Lung (tissue), 12 donors: ENCODE measurements around the gene HEPACAM. TPM values are rescaled to one million over a fixed set of nuclear protein-coding genes. Genes with fewer than 3 reads are reported as not detected.

Experiments used
- ATAC-seq: fragments of 200-7000 bp; cut with Tn5 transposase; one replicate; pipeline ENCODE4 v1.9.1; 2020; ENCODE audit warnings: moderate number of reproducible peaks; ENCODE audit not compliant: insufficient read depth, low FRiP score
- DNase-seq, 3 donors: peaks; one replicate each; pipeline ENCODE4 v3.0.0-alpha.2; 2013 to 2017
- H3K27ac ChIP-seq, 2 donors: one replicate each; pipeline ENCODE4 v1.5.1; 2013; ENCODE audit warnings: mild to moderate bottlenecking in 2 of 2, moderate library complexity in 2 of 2, control low read depth in 1 of 2, inconsistent platforms in 1 of 2, low read depth in 1 of 2, low read length in 1 of 2
- H3K27me3 ChIP-seq, 3 donors: one replicate each; pipeline ENCODE4 v1.5.1; 2013; ENCODE audit warnings: low read length in 2 of 3; ENCODE audit not compliant: control insufficient read depth in 3 of 3, insufficient read depth in 3 of 3
- H3K36me3 ChIP-seq, 4 donors: one replicate each; pipeline ENCODE4 v1.5.1; 2013; ENCODE audit warnings: low read length in 4 of 4, mild to moderate bottlenecking in 1 of 4, moderate library complexity in 1 of 4; ENCODE audit not compliant: control insufficient read depth in 4 of 4, insufficient read depth in 4 of 4
- H3K4me1 ChIP-seq, 5 donors: one replicate each; pipeline ENCODE4 v1.5.1; 2013; ENCODE audit warnings: low read length in 5 of 5, mild to moderate bottlenecking in 2 of 5, moderate library complexity in 1 of 5; ENCODE audit not compliant: control insufficient read depth in 5 of 5, insufficient read depth in 5 of 5
- H3K4me3 ChIP-seq: one replicate; pipeline ENCODE4 v1.5.1; 2013; ENCODE audit warnings: mild to moderate bottlenecking, control low read depth, moderate library complexity
- H3K9ac ChIP-seq, 2 donors: one replicate each; pipeline ENCODE4 v1.5.1; 2013; ENCODE audit warnings: low read length in 2 of 2, control low read depth in 1 of 2; ENCODE audit not compliant: insufficient read depth in 1 of 2
- H3K9me3 ChIP-seq, 4 donors: one replicate each; pipeline ENCODE4 v1.5.1; 2013; ENCODE audit warnings: low read length in 3 of 4, mild to moderate bottlenecking in 1 of 4, moderate library complexity in 1 of 4; ENCODE audit not compliant: control insufficient read depth in 4 of 4, insufficient read depth in 3 of 4
- WGBS, 2 donors: extraction: QIAGEN DNeasy Blood & Tissue Kit; methylation state at CpG; one replicate each; pipeline ENCODE4 v1.1.7; 2013; 5-methylcytosine and 5-hydroxymethylcytosine counted together
- polyA plus RNA-seq, 2 donors: library from polyadenylated mRNA; stranded (reverse); fragments of 200-250 nt; gene quantifications; one replicate each; pipeline ENCODE4 v1.2.1, GENCODE V29; 2013
- total RNA-seq, 2 donors: library from RNA; depleted of rRNA in 1 of 2; stranded (reverse); fragments of >200 nt in 1 of 2; gene quantifications; one replicate each; pipeline ENCODE4 v1.2.1, GENCODE V29; 2014 to 2021
- TF ChIP-seq, protein P1 (sequence below): IDR thresholded peaks from 2 replicates; pipeline ENCODE4 v1.5.1; 2012; ENCODE audit warnings: mild to moderate bottlenecking; ENCODE audit errors: control extremely low read depth, extremely low read depth
- donor health status: control.
- donor health status: control.
- donor health status: Bipolar disorder and iron deficiency.
- donor health status: healthy.
- donor health status: DM: yes; HTN: yes; CAD: no.

Gene HEPACAM
- total and polyA plus RNA-seq, 4 donors = 0.02 TPM; not detected in 3

DNA sequence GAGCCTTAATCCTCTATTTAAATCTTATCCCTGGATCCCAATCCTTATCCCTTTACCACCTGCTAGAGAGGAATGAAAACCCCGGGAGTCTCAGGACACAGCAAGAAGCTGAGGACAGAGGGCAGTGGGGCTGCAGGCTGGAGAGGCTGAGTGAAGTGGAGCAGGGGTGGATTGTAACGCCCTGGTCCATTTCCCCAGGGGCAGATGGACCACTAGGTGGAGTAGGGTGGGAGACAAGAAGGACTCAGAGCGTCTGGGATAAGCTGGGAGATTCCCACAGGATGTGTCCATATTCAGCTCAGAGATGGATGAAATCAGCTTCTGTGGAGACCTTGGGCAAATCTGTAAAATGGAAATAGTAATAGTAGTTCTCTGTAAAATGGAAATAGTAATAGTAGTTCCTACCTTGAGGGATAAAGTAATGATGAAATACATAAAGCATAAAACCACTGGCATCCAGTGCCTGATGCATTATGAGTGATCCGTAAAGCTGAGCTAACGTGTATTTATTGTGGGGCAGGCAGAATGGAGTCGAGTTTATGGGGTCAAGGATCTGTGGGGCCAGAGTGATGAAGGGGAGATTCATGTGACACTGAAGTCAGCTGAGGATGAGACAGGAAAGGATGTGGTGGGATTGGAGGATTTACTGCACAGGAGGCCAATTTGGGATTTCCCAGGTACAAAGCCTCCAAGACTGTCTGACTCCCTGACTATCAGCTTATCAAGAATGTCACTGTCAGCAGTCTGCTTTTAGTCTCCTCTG is 36.3 kb downstream of the HEPACAM start:
- DNase-seq = no peak
- Histone ChIP-seq H3K9me3 (no peaks in the 10 kb centered on the region), H3K4me3 (no peak overlapping the region), H3K36me3 (no peaks in the 10 kb centered on the region), H3K9ac (no peak overlapping the region), H3K27ac (peak overlapping the region; percentile 74 to 85), H3K27me3 (peaks cover 0 to 9% (median 4%) of the 10 kb centered on the region in 3 donors), H3K4me1 (peaks cover 0 to 26% (median 4%) of the 10 kb centered on the region in 5 donors)
- no peak for ATAC-seq
- TF ChIP-seq, protein P1, sequence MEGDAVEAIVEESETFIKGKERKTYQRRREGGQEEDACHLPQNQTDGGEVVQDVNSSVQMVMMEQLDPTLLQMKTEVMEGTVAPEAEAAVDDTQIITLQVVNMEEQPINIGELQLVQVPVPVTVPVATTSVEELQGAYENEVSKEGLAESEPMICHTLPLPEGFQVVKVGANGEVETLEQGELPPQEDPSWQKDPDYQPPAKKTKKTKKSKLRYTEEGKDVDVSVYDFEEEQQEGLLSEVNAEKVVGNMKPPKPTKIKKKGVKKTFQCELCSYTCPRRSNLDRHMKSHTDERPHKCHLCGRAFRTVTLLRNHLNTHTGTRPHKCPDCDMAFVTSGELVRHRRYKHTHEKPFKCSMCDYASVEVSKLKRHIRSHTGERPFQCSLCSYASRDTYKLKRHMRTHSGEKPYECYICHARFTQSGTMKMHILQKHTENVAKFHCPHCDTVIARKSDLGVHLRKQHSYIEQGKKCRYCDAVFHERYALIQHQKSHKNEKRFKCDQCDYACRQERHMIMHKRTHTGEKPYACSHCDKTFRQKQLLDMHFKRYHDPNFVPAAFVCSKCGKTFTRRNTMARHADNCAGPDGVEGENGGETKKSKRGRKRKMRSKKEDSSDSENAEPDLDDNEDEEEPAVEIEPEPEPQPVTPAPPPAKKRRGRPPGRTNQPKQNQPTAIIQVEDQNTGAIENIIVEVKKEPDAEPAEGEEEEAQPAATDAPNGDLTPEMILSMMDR = no peak
- WGBS, 2 donors = 65 to 79% methylated on average over 6 of the region's 6 CpGs

DNA sequence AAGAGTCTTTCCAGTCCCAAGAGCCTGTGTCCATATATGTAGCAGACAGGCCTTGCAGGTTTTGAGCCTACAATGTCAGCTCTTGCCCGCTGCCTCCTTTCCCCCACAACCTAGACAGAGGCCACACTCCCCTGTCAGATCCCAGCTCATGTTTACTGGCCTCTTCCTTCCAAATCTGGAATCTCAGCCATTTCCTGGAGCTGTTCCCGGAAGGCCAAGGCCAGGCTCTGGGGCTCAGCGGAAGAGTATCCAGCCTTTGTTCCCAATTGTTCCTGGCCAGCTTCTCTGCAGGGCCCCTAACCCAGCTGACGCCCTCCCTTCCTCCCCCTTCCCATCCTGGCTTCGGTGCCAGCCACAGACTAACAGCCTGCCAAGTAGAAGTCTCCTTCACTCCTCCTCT is 37.1 kb downstream of the HEPACAM start:
- TF ChIP-seq, protein P1 = no peak
- Histone ChIP-seq H3K27me3 (peaks cover 0 to 9% (median 4%) of the 10 kb centered on the region in 3 donors), H3K9me3 (no peaks in the 10 kb centered on the region), H3K4me1 (peaks cover 0 to 26% (median 4%) of the 10 kb centered on the region in 5 donors), H3K9ac (no peak overlapping the region), H3K36me3 (peaks cover 0 to 2% (median 0%) of the 10 kb centered on the region in 4 donors), H3K4me3 (no peak overlapping the region), H3K27ac (peak overlapping the region; percentile 50 to 74)
- 32 to 50% methylated on average over 5 of the region's 5 CpGs for WGBS, 2 donors
- peak; percentile 79 to 89 (median 84) for DNase-seq
- peak; percentile 32 for ATAC-seq

DNA sequence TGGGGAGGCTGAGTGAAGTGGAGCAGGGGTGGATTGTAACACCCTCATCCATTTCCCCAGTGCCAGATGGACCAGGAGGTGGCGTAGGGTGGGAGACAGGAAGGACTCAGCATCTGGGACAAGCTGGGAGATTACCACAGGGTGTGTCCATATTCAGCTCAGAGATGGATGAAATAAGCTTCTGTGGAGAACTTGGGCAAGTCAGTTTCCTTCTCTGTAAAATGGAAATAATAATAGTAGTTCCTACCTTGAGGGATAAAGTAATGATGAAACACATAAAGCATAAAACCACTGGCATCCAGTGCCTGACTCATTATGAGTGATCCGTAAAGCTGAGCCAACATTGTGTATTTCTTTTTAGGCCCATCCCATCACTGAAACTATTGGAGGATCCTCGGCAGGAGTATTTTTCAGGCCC is 37.6 kb downstream of the HEPACAM start:
- WGBS, 2 donors = 34 to 38% methylated on average over 3 of the region's 3 CpGs
- Histone ChIP-seq H3K4me1 (peaks cover 0 to 26% (median 4%) of the 10 kb centered on the region in 5 donors), H3K9ac (no peak overlapping the region), H3K36me3 (peaks cover 0 to 3% (median 0%) of the 10 kb centered on the region in 4 donors), H3K4me3 (no peak overlapping the region), H3K9me3 (no peaks in the 10 kb centered on the region), H3K27ac (peak overlapping the region; percentile 74 to 85), H3K27me3 (peaks cover 0 to 8% (median under 1%) of the 10 kb centered on the region in 3 donors)
- ATAC-seq (peak; percentile 20), DNase-seq (peak in 1 of 3 donors; percentile 42)
- TF ChIP-seq, protein P1 = no peak
